HCT116 (cell line): ENCODE measurements around the gene TPO. TPM values are rescaled to one million over a fixed set of nuclear protein-coding genes. Genes with fewer than 3 reads are reported as not detected.

Experiments used
- ATAC-seq: fragments of 200-7000 bp; cut with Tn5 transposase; 2 replicates; pipeline ENCODE4 v1.9.1; 2020; ENCODE audit warnings: mild to moderate bottlenecking, moderate library complexity
- BruUV-seq: library from RNA; stranded (reverse); fragments of 400-500 nt; replicated peaks from 2 replicates; lab custom pipeline; 2021; lab: Mats Ljungman, UMichigan
- CTCF ChIA-PET: fragments of 300-600 bp; sonication (Branson Sonifier 250); formaldehyde crosslinking; loops from one replicate; lab custom pipeline; 2021; ENCODE audit warnings: antibody characterized with exemption; lab: Charles Lee
- POLR2A ChIA-PET: fragments of 300-600, 350-600 bp; sonication (Branson Sonifier 250); formaldehyde crosslinking; loops from one replicate; lab custom pipeline; 2021; ENCODE audit warnings: antibody characterized with exemption; lab: Charles Lee
- RAD21 ChIA-PET, 2 experiments: fragments of 300-600 bp; sonication (Branson Sonifier 250); formaldehyde crosslinking; loops; one replicate each; lab custom pipeline; 2023; ENCODE audit warnings: low total read pairs in 2 of 2; ENCODE audit not compliant: uncharacterized antibody in 2 of 2, unreplicated experiment in 2 of 2, low non-redundant PET in 1 of 2; lab: Charles Lee
- DNase-seq: peaks from one replicate; pipeline ENCODE4 v3.0.0-alpha.2; 2010; ENCODE audit warnings: low read depth, low spot score
- H2AFZ ChIP-seq: fragments of 200-600 bp; shearing (Covaris generic), sonication (generic); 2 replicates; pipeline ENCODE4 v1.6.1; 2017; ENCODE audit warnings: low read depth, mixed run types, mixed read lengths, antibody characterized with exemption, low read length; ENCODE audit not compliant: poor library complexity, severe bottlenecking
- H3K27ac ChIP-seq: 2 replicates; pipeline ENCODE4 v1.5.1; 2012; ENCODE audit warnings: low read depth, low read length
- H3K27me3 ChIP-seq: fragments of 200-600 bp; sonication (generic); 2 replicates; pipeline ENCODE4 v1.6.1; 2016; ENCODE audit warnings: mixed run types, low read length, mixed read lengths; ENCODE audit not compliant: insufficient read depth
- H3K36me3 ChIP-seq, 2 experiments: fragments of 200-500 bp in 1 of 2; fragments of 200-600 bp in 1 of 2; sonication (Bioruptor generic) in 1 of 2; sonication (generic) in 1 of 2; 2 replicates each; pipeline versions ENCODE4 v1.5.1 to v1.6.1; 2014 to 2016; ENCODE audit warnings: low read length in 2 of 2, inconsistent platforms in 1 of 2, mixed read lengths in 1 of 2, mixed run types in 1 of 2; ENCODE audit not compliant: insufficient read depth in 2 of 2, control insufficient read depth in 1 of 2
- H3K4me1 ChIP-seq, 2 experiments: fragments of 200-600 bp in 1 of 2; sonication (generic) in 1 of 2; 2 replicates each; pipeline versions ENCODE4 v1.5.1 to v1.6.1; 2012 to 2017; ENCODE audit warnings: low read length in 2 of 2, inconsistent platforms in 1 of 2, mild to moderate bottlenecking in 1 of 2, mixed read lengths in 1 of 2, mixed run types in 1 of 2, moderate library complexity in 1 of 2; ENCODE audit not compliant: insufficient read depth in 2 of 2, control insufficient read depth in 1 of 2
- H3K4me2 ChIP-seq: fragments of 200-600 bp; sonication (generic); 2 replicates; pipeline ENCODE4 v1.6.1; 2017; ENCODE audit warnings: mixed run types, low read length, mixed read lengths
- H3K4me3 ChIP-seq, 2 experiments: fragments of 200-600 bp in 1 of 2; sonication (generic) in 1 of 2; replicated peaks in 1 of 2; 2 replicates each; pipeline ENCODE4 v1.5.1; 2011 to 2016; ENCODE audit warnings: low read length in 2 of 2, control low read depth in 1 of 2, low read depth in 1 of 2, mild to moderate bottlenecking in 1 of 2, mixed read lengths in 1 of 2, mixed run types in 1 of 2
- H3K79me2 ChIP-seq: fragments of 200-600 bp; sonication (generic); 2 replicates; pipeline ENCODE4 v1.6.1; 2017; ENCODE audit warnings: mild to moderate bottlenecking, mixed run types, low read length, moderate library complexity, mixed read lengths; ENCODE audit not compliant: insufficient read depth
- H3K9ac ChIP-seq: fragments of 200-600 bp; sonication (generic); 2 replicates; pipeline ENCODE4 v1.6.1; 2016; ENCODE audit warnings: low read length, mixed read lengths
- H3K9me2 ChIP-seq: fragments of 200-600 bp; sonication (generic), shearing (Covaris generic); 2 replicates; pipeline ENCODE4 v1.6.1; 2017; ENCODE audit warnings: mixed run types, mild to moderate bottlenecking, moderate library complexity; ENCODE audit not compliant: insufficient read depth
- H3K9me3 ChIP-seq, 2 experiments: fragments of 200-500 bp in 1 of 2; fragments of 200-600 bp in 1 of 2; sonication (Bioruptor generic) in 1 of 2; sonication (generic) in 1 of 2; 2 replicates each; pipeline ENCODE4 v1.6.1; 2014 to 2017; ENCODE audit warnings: low read length in 2 of 2, mixed read lengths in 2 of 2, inconsistent platforms in 1 of 2, low read depth in 1 of 2, mild to moderate bottlenecking in 1 of 2, mixed run types in 1 of 2, moderate library complexity in 1 of 2; ENCODE audit not compliant: control insufficient read depth in 1 of 2, insufficient read depth in 1 of 2
- H4K20me1 ChIP-seq: fragments of 200-600 bp; sonication (generic), shearing (Covaris generic); 2 replicates; pipeline ENCODE4 v1.6.1; 2017; ENCODE audit warnings: mixed run types, mild to moderate bottlenecking, moderate library complexity; ENCODE audit not compliant: insufficient read depth
- ATF3 ChIP-seq: IDR thresholded peaks from 2 replicates; pipeline ENCODE4 v1.6.1; 2012
- CEBPB ChIP-seq: IDR thresholded peaks from 2 replicates; pipeline ENCODE4 v1.6.1; 2012; ENCODE audit warnings: low read depth
- EZH2 ChIP-seq: fragments of 200-600 bp; sonication (generic); IDR thresholded peaks from 2 replicates; pipeline ENCODE4 v1.6.1; 2017; ENCODE audit warnings: antibody characterized with exemption, mixed run types
- EZH2phosphoT487 ChIP-seq: fragments of 200-600 bp; IDR thresholded peaks from 2 replicates; pipeline ENCODE4 v1.6.1; 2018; ENCODE audit warnings: antibody characterized with exemption, borderline replicate concordance
- FOSL1 ChIP-seq: IDR thresholded peaks from 2 replicates; pipeline ENCODE4 v1.6.1; 2012; ENCODE audit warnings: low read depth
- POLR2AphosphoS5 ChIP-seq: IDR thresholded peaks from 2 replicates; pipeline ENCODE4 v1.6.1; 2011; ENCODE audit warnings: mild to moderate bottlenecking, low read depth, low read length, moderate library complexity
- SP1 ChIP-seq: IDR thresholded peaks from 2 replicates; pipeline ENCODE4 v1.6.1; 2012; ENCODE audit warnings: low read depth
- intact Hi-C: fragments of 100-400 bp; cut with micrococcal nuclease; formaldehyde crosslinking; loops from 2 replicates; pipeline ENCODE4 v1.10.0; 2022
- total RNA-seq: library from RNA; stranded (reverse); gene quantifications from one replicate; pipeline ENCODE4 v1.2.1, GENCODE V29; 2021; ENCODE audit not compliant: unreplicated experiment

Gene TPO
- total RNA-seq, 1 experiment from 2014 or later, result not detected

DNA sequence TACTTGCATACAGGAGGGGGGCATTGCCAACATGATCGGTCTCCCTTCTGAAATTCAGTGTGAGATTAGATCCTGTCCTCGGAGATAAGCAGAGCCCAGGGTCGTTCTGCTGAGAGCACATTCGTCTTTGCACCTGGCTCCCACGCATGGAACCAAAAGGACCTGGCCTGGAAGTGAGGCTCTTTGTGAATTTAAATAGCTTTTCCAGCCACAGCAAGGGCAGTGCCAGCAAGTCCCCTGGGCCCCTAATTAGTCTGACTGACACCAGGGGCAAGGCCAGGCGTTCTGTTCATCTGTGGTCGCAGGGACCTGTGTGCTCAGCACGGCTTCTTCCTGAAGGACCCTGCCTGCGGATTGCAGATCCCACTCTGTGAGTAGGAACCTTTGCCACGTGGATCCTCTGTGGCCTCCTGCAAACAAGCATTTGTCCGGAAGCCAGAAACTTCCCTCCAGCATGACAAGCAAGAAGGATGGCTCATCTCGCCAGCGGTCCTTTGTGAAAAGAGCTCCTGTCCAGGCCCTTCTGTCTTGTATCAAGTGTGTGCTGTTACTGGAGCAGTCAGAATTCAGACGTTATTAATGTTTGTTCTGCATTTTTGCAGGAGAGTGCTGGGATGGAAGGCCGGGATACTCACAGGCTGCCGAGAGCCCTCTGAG is 128.7 kb downstream of the TPO start:
- Histone ChIP-seq H3K27ac (no peak overlapping the region), H3K9me2 (no peaks in the 10 kb centered on the region), H3K4me1 (no peaks in the 10 kb centered on the region), H3K27me3 (no peaks in the 10 kb centered on the region), H3K9me3 (no peaks in the 10 kb centered on the region), H3K9ac (no peak overlapping the region), H3K4me3 (no peak overlapping the region), H3K36me3 (no peaks in the 10 kb centered on the region), H2AFZ (no peak overlapping the region), H3K4me2 (no peak overlapping the region), H4K20me1 (no peaks in the 10 kb centered on the region), H3K79me2 (no peaks in the 10 kb centered on the region)
- intact Hi-C loops, result no loop called here
- DNase-seq (no peak), ATAC-seq (no peak)
- ChIA-PET CTCF (no interaction called here), POLR2A (no interaction called here), RAD21 (no interaction called here)
- BruUV-seq, result no TSS peak
- TF ChIP-seq POLR2AphosphoS5 (no peak), EZH2 (no peak), SP1 (no peak), FOSL1 (no peak), CEBPB (no peak)

DNA sequence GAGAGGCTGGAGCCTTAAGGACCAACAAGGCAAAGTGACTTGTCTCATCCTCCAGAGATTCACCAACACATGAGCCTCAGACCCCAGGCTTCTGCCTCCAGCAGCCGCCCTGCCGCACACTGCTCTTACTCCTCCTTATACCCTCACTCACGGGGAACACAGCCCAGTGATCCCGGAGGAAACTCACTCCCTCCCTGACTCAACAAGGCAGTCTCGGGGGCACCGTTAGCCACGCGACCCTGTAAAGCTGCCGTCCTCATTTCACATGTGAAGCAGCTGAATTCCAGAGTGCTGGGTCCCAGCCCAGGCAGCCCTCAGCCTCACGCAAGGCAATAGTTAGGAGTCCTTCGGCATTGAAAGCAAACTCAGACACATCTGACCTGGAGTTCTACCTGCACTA is 129.7 kb downstream of the TPO start:
- Histone ChIP-seq H3K79me2 (no peaks in the 10 kb centered on the region), H3K4me2 (no peak overlapping the region), H3K4me1 (no peaks in the 10 kb centered on the region), H3K9ac (no peak overlapping the region), H3K4me3 (no peak overlapping the region), H3K36me3 (no peaks in the 10 kb centered on the region), H3K27me3 (no peaks in the 10 kb centered on the region), H3K9me2 (no peaks in the 10 kb centered on the region), H3K9me3 (no peaks in the 10 kb centered on the region), H2AFZ (no peak overlapping the region), H4K20me1 (no peaks in the 10 kb centered on the region), H3K27ac (no peak overlapping the region)
- ChIA-PET RAD21 (no interaction called here), POLR2A (no interaction called here), CTCF (no interaction called here)
- ATAC-seq (no peak), DNase-seq (no peak)
- BruUV-seq, result no TSS peak
- intact Hi-C loops, result no loop called here
- no peak for TF ChIP-seq EZH2
- no peak for TF ChIP-seq EZH2phosphoT487
- TF ChIP-seq ATF3, result no peak
